ENCODE data around the gene PROC.

GRCh38 chr2:127386764-127387654 is 31.2 kb upstream of the PROC start:
- no peak for TF ChIP-seq CTCF (IDR thresholded peaks at IDR 0.05)
- no peak for TF ChIP-seq POLR2AphosphoS5 (IDR thresholded peaks at IDR 0.05)
- no peak for TF ChIP-seq POLR2A (IDR thresholded peaks at IDR 0.05)
